Spleen (tissue), 11 donors: ENCODE measurements around the gene PCLO. TPM values are rescaled to one million over a fixed set of nuclear protein-coding genes. Genes with fewer than 3 reads are reported as not detected.

ENCODE experiments used
- DNase-seq: peaks from one replicate; pipeline ENCODE4 v3.0.0-alpha.2; 2020
- H3K27ac ChIP-seq, 8 donors: fragments of 200-600 bp; sonication (generic) in 7 of 8; 1 replicate in 4 of 8; 2 replicates in 4 of 8; pipeline versions ENCODE4 v1.5.0 to v1.8.0; 2016 to 2021; ENCODE audit warnings: inconsistent platforms in 4 of 8, mild to moderate bottlenecking in 4 of 8, moderate library complexity in 1 of 8
- H3K27me3 ChIP-seq, 7 donors: fragments of 200-600 bp; sonication (generic) in 6 of 7; replicated peaks in 1 of 7; 1 replicate in 4 of 7; 2 replicates in 3 of 7; pipeline versions ENCODE4 v1.5.0 to v1.8.0; 2016 to 2021; ENCODE audit warnings: inconsistent platforms in 3 of 7, mild to moderate bottlenecking in 1 of 7
- H3K36me3 ChIP-seq, 6 donors: fragments of 200-600 bp; sonication (generic) in 5 of 6; 1 replicate in 4 of 6; 2 replicates in 2 of 6; pipeline versions ENCODE4 v1.5.0 to v1.8.0; 2016 to 2021; ENCODE audit warnings: inconsistent platforms in 2 of 6
- H3K4me1 ChIP-seq, 6 donors: fragments of 200-600 bp; sonication (generic) in 5 of 6; 1 replicate in 3 of 6; 2 replicates in 3 of 6; pipeline versions ENCODE4 v1.5.0 to v1.8.0; 2016 to 2021; ENCODE audit warnings: inconsistent platforms in 3 of 6
- H3K4me3 ChIP-seq, 8 donors: fragments of 200-600 bp; sonication (generic) in 7 of 8; 1 replicate in 4 of 8; 2 replicates in 4 of 8; pipeline versions ENCODE4 v1.5.0 to v1.8.0; 2016 to 2021; ENCODE audit warnings: inconsistent platforms in 4 of 8, mild to moderate bottlenecking in 4 of 8, moderate library complexity in 2 of 8
- H3K9me3 ChIP-seq, 8 donors: fragments of 200-600 bp; sonication (generic) in 7 of 8; 1 replicate in 4 of 8; 2 replicates in 4 of 8; pipeline versions ENCODE4 v1.5.0 to v1.8.0; 2016 to 2021; ENCODE audit warnings: inconsistent platforms in 4 of 8
- POLR2A ChIP-seq, 3 donors: fragments of 450-650 bp; IDR thresholded peaks; one replicate each; pipeline ENCODE4 v1.5.1; 2017; ENCODE audit warnings: antibody characterized with exemption in 3 of 3, mild to moderate bottlenecking in 1 of 3
- POLR2AphosphoS5 ChIP-seq, 3 donors: sonication (generic); formaldehyde crosslinking; IDR thresholded peaks; one replicate each; pipeline ENCODE4 v1.5.1; 2017; ENCODE audit warnings: antibody characterized with exemption in 3 of 3
- WGBS, 5 donors: extraction: QIAGEN DNeasy Blood & Tissue Kit in 3 of 5; methylation state at CpG; one replicate each; pipeline versions ENCODE4 v1.1.5 to v1.1.7; 2013 to 2018; 5-methylcytosine and 5-hydroxymethylcytosine counted together
- intact Hi-C: fragments of 100-400 bp; cut with DNase I; formaldehyde crosslinking; loops from one replicate; pipeline ENCODE4 v1.15.0; 2023; ENCODE audit warnings: low total_unique reads
- polyA plus RNA-seq, 3 donors: library from polyadenylated mRNA; stranded (reverse); fragments of 200-250 nt; gene quantifications; one replicate each; pipeline ENCODE4 v1.2.1, GENCODE V29; 2013
- total RNA-seq, 7 donors: library from RNA; depleted of rRNA in 3 of 7; stranded (reverse); fragments of >200 nt in 3 of 7; fragmentation: NEBNext Ultra II Directional in 4 of 7; extraction: Animal tissue kit (Norgen Biotek cat#: 25700) in 4 of 7; gene quantifications; one replicate each; pipeline versions ENCODE4 v1.1.0 to v1.2.1, GENCODE V29; 2016 to 2021
- TF ChIP-seq, protein P1 (sequence below), 11 experiments: fragments of 200-600 bp in 7 of 11; fragments of 450-650 bp in 4 of 11; sonication (generic) in 4 of 11; IDR thresholded peaks in 8 of 11; conservative IDR thresholded peaks in 3 of 11; 1 replicate in 7 of 11; 2 replicates in 4 of 11; pipeline versions ENCODE4 v1.4.0 to v1.8.0; 2016 to 2021; ENCODE audit warnings: antibody characterized with exemption in 11 of 11, inconsistent platforms in 4 of 11, mild to moderate bottlenecking in 1 of 11
- donor health status: healthy with polysubstance abuse.
- donor health status: DM: no; HTN: no; CAD: no; lungs with moderate emphysema.
- donor health status: DM: no; HTN: no; CAD: no.
- donor health status: Bipolar disorder and iron deficiency.
- donor health status: healthy.
- donor health status: DM: no; HTN: no; CAD: no.
- donor health status: DM: yes; HTN: yes; CAD: no.

PCLO gene
- total and polyA plus RNA-seq, 10 donors, result 0.05 to 9.9 (median 1.8) TPM

DNA sequence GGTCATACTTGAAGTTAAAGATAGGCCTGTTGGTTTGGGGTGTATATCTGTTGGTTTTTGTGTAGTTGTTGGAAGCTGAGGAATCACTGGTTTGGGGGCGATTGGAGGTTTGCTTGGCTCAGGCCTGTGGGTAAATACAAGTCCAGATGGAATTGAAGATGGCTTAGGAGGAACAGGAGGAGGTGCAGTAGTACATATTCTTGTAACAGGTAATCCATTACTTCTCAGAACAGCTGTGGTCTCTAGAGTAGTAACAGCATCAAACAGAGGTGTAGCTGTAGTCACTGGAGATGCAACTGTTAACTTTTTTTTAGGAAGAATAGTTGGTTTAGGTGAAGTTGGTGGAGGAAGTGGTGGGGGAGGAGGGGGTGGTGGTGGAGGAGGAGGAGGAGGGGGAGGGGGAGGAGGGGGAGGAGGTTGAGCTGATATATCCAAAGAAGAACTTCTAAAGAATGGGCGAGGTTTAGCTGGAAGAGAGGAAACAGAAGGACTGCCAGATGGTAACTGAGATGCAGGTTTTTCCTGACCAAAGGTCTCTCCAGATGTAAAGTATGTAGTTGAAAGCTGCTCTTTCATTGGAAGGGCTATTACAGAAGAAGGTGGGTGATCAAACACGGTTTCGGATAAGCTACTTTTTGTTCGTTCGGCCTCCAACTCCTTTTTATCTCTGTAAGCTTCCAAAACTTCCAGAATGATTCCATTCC is 209.2 kb downstream of the PCLO start:
- no peak for DNase-seq
- Histone ChIP-seq H3K27ac (no peak overlapping the region), H3K4me1 (no peaks in the 10 kb centered on the region), H3K27me3 (no peaks in the 10 kb centered on the region), H3K36me3 (no peaks in the 10 kb centered on the region), H3K9me3 (peaks cover 0 to 53% (median 20%) of the 10 kb centered on the region in 8 donors), H3K4me3 (no peak overlapping the region)
- WGBS, 5 donors, result 78 to 87% (median 85%) methylated on average over 6 of the region's 6 CpGs
- intact Hi-C loops, result no loop called here
- no peak for TF ChIP-seq POLR2A (IDR thresholded peaks at IDR 0.05)
- TF ChIP-seq, protein P1, sequence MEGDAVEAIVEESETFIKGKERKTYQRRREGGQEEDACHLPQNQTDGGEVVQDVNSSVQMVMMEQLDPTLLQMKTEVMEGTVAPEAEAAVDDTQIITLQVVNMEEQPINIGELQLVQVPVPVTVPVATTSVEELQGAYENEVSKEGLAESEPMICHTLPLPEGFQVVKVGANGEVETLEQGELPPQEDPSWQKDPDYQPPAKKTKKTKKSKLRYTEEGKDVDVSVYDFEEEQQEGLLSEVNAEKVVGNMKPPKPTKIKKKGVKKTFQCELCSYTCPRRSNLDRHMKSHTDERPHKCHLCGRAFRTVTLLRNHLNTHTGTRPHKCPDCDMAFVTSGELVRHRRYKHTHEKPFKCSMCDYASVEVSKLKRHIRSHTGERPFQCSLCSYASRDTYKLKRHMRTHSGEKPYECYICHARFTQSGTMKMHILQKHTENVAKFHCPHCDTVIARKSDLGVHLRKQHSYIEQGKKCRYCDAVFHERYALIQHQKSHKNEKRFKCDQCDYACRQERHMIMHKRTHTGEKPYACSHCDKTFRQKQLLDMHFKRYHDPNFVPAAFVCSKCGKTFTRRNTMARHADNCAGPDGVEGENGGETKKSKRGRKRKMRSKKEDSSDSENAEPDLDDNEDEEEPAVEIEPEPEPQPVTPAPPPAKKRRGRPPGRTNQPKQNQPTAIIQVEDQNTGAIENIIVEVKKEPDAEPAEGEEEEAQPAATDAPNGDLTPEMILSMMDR (IDR thresholded peaks at IDR 0.05 in 8 of 11, conservative IDR thresholded peaks at IDR 0.05 in 3 of 11), result no peak
- no peak for TF ChIP-seq POLR2AphosphoS5 (IDR thresholded peaks at IDR 0.05)

DNA sequence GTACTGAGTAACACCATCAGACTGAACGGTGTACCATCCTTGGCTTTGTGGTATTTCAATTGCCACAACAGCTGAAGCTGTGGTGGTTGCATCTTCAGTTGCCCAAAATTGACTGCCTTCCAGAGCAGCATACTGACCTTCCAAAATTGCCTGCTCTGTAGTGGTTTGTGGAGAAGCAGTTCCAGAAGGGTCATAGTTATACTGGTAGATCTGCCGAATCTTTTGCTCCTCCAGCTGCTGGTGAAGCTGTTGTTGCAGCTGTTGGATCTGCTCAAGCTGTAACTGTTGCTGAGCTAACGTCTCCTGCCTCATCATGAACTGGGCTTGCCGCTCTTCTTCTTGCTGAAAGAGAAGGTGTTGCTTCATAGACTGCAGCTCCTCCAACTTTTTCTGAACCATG is 212.2 kb downstream of the PCLO start:
- Histone ChIP-seq H3K9me3 (peaks cover 0 to 46% (median 20%) of the 10 kb centered on the region in 8 donors), H3K4me1 (no peaks in the 10 kb centered on the region), H3K36me3 (no peaks in the 10 kb centered on the region), H3K27ac (no peak overlapping the region), H3K27me3 (no peaks in the 10 kb centered on the region), H3K4me3 (no peak overlapping the region)
- WGBS, 5 donors, result 70 to 84% (median 77%) methylated on average over 4 of the region's 4 CpGs
- intact Hi-C loops, result no loop called here
- DNase-seq, result no peak
- TF ChIP-seq POLR2A (IDR thresholded peaks at IDR 0.05) (no peak), POLR2AphosphoS5 (IDR thresholded peaks at IDR 0.05) (no peak)
- TF ChIP-seq, protein P1 (IDR thresholded peaks at IDR 0.05 in 8 of 11, conservative IDR thresholded peaks at IDR 0.05 in 3 of 11), result no peak

DNA sequence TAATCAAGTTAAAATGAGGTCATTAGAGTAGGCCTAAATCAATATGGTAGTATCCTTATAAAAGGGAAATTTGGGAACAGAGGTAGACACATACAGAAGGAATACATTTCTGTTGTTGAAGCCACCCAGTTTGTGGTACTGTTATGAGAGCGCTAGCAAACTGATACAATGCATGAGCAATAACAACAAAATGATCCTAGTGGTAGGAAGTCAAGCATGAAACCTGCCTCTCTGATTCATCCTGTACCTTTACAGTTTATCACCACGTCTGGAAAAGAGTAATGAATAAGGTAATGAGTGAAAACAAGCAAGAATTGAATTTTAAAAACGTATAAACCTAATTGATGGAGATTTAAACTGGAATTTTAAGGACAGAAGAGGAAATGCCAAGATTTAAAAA is 217.2 kb downstream of the PCLO start:
- Histone ChIP-seq H3K27me3 (no peaks in the 10 kb centered on the region), H3K27ac (no peak overlapping the region), H3K4me1 (no peaks in the 10 kb centered on the region), H3K36me3 (no peaks in the 10 kb centered on the region), H3K9me3 (peaks cover 0 to 24% (median 1%) of the 10 kb centered on the region in 8 donors), H3K4me3 (no peak overlapping the region)
- DNase-seq, result no peak
- TF ChIP-seq POLR2A (IDR thresholded peaks at IDR 0.05) (no peak), POLR2AphosphoS5 (IDR thresholded peaks at IDR 0.05) (no peak)
- TF ChIP-seq, protein P1 (IDR thresholded peaks at IDR 0.05 in 8 of 11, conservative IDR thresholded peaks at IDR 0.05 in 3 of 11), result no peak
- WGBS, 5 donors, result 66 to 75% (median 66%) methylated on average over 3 of the region's 3 CpGs
- intact Hi-C loops, result no loop called here

DNA sequence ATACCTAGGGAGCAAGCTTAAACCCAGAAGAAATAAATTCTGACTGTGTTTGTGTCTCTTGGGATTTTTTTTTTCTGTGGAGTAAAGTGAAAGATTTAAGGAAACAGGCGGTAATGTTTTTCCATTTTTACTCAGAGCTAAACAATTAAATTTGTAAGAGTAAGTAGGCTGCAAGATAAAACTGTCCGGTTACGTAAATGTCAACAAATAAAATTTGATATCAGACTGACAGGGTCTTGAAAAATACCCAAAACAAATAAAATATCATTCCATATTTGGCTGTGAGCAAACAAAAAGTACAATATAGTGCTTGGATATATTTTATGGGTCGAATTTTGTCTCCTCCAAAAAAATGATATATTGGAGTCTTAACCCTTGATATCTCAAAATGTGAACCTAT is 217.6 kb downstream of the PCLO start:
- TF ChIP-seq POLR2A (IDR thresholded peaks at IDR 0.05) (no peak), POLR2AphosphoS5 (IDR thresholded peaks at IDR 0.05) (no peak)
- TF ChIP-seq, protein P1 (IDR thresholded peaks at IDR 0.05 in 8 of 11, conservative IDR thresholded peaks at IDR 0.05 in 3 of 11), result no peak
- WGBS, 5 donors, result 78 to 84% (median 80%) methylated on average over 4 of the region's 4 CpGs
- Histone ChIP-seq H3K27me3 (no peaks in the 10 kb centered on the region), H3K9me3 (peaks cover 0 to 21% (median 0%) of the 10 kb centered on the region in 8 donors), H3K4me1 (no peaks in the 10 kb centered on the region), H3K36me3 (no peaks in the 10 kb centered on the region), H3K4me3 (no peak overlapping the region), H3K27ac (no peak overlapping the region)
- DNase-seq, result no peak
- intact Hi-C loops, result no loop called here
